ENCODE measurements around the gene PPARD. TPM values are rescaled to one million over a fixed set of nuclear protein-coding genes. Genes with fewer than 3 reads are reported as not detected.

The PPARD gene
- total RNA-seq, 1 donor from 2014 or later = 27.0 TPM

DNA sequence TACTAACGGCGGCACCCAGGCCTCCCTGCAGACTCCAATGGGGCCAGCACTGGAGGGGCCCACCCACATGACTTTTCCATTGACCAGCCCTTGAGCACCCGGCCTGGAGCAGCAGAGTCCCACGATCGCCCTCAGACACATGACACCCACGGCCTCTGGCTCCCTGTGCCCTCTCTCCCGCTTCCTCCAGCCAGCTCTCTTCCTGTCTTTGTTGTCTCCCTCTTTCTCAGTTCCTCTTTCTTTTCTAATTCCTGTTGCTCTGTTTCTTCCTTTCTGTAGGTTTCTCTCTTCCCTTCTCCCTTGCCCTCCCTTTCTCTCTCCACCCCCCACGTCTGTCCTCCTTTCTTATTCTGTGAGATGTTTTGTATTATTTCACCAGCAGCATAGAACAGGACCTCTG, 83.7 kb downstream of the PPARD start:
- H3K9me3 Mint-ChIP-seq (ENCODE audit: low read depth) = peaks cover 7% of the 10 kb centered on the region
- H3K27me3 Mint-ChIP-seq (ENCODE audit: low read depth) = no peaks in the 10 kb centered on the region
- no peak for DNase-seq (ENCODE audit: low spot score)
- peaks cover 52% of the 10 kb centered on the region for H3K4me1 Mint-ChIP-seq (ENCODE audit: low read depth)
- peak overlapping the region; percentile 71 for H3K27ac Mint-ChIP-seq (ENCODE audit: unreplicated experiment)
- H3K36me3 Mint-ChIP-seq (ENCODE audit: low read depth) = peaks cover 8% of the 10 kb centered on the region
- TF ChIP-seq, protein P1, sequence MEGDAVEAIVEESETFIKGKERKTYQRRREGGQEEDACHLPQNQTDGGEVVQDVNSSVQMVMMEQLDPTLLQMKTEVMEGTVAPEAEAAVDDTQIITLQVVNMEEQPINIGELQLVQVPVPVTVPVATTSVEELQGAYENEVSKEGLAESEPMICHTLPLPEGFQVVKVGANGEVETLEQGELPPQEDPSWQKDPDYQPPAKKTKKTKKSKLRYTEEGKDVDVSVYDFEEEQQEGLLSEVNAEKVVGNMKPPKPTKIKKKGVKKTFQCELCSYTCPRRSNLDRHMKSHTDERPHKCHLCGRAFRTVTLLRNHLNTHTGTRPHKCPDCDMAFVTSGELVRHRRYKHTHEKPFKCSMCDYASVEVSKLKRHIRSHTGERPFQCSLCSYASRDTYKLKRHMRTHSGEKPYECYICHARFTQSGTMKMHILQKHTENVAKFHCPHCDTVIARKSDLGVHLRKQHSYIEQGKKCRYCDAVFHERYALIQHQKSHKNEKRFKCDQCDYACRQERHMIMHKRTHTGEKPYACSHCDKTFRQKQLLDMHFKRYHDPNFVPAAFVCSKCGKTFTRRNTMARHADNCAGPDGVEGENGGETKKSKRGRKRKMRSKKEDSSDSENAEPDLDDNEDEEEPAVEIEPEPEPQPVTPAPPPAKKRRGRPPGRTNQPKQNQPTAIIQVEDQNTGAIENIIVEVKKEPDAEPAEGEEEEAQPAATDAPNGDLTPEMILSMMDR (IDR thresholded peaks at IDR 0.05) = no peak
- H3K4me3 Mint-ChIP-seq (ENCODE audit: unreplicated experiment) = no peak overlapping the region

DNA sequence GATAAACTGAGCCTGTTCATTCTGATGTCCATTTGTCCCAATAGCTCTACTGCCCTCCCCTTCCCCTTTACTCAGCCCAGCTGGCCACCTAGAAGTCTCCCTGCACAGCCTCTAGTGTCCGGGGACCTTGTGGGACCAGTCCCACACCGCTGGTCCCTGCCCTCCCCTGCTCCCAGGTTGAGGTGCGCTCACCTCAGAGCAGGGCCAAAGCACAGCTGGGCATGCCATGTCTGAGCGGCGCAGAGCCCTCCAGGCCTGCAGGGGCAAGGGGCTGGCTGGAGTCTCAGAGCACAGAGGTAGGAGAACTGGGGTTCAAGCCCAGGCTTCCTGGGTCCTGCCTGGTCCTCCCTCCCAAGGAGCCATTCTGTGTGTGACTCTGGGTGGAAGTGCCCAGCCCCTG, 85.1 kb downstream of the PPARD start:
- Mint-ChIP-seq H3K9me3 (ENCODE audit: low read depth) (peaks cover 7% of the 10 kb centered on the region), H3K27me3 (ENCODE audit: low read depth) (no peaks in the 10 kb centered on the region), H3K4me1 (ENCODE audit: low read depth) (peaks cover 52% of the 10 kb centered on the region), H3K4me3 (ENCODE audit: unreplicated experiment) (no peak overlapping the region), H3K27ac (ENCODE audit: unreplicated experiment) (peak overlapping the region; percentile 95), H3K36me3 (ENCODE audit: low read depth) (peaks cover 6% of the 10 kb centered on the region)
- TF ChIP-seq, protein P1 (IDR thresholded peaks at IDR 0.05) = no peak
- no peak for DNase-seq (ENCODE audit: low spot score)

DNA sequence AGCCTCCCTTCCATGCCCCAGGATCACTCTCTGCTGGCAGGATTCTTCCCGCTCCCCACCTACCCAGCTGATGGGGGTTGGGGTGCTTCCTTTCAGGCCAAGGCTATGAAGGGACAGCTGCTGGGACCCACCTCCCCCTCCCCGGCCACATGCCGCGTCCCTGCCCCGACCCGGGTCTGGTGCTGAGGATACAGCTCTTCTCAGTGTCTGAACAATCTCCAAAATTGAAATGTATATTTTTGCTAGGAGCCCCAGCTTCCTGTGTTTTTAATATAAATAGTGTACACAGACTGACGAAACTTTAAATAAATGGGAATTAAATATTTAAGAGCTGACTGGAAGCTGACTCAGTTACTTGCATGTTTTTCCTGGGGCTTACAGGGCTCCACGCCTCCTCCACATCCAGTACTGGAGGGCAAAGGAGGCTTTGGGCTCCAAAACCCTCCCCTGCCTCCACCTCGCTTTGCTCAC, 85.5 kb downstream of the PPARD start:
- Mint-ChIP-seq H3K4me3 (ENCODE audit: unreplicated experiment) (peak overlapping the region; percentile 58), H3K36me3 (ENCODE audit: low read depth) (peaks cover 4% of the 10 kb centered on the region), H3K27ac (ENCODE audit: unreplicated experiment) (peak overlapping the region; percentile 95), H3K9me3 (ENCODE audit: low read depth) (peaks cover 7% of the 10 kb centered on the region), H3K4me1 (ENCODE audit: low read depth) (peaks cover 52% of the 10 kb centered on the region), H3K27me3 (ENCODE audit: low read depth) (no peaks in the 10 kb centered on the region)
- TF ChIP-seq, protein P1 (IDR thresholded peaks at IDR 0.05) = peak; percentile 21
- DNase-seq (ENCODE audit: low spot score) = no peak

DNA sequence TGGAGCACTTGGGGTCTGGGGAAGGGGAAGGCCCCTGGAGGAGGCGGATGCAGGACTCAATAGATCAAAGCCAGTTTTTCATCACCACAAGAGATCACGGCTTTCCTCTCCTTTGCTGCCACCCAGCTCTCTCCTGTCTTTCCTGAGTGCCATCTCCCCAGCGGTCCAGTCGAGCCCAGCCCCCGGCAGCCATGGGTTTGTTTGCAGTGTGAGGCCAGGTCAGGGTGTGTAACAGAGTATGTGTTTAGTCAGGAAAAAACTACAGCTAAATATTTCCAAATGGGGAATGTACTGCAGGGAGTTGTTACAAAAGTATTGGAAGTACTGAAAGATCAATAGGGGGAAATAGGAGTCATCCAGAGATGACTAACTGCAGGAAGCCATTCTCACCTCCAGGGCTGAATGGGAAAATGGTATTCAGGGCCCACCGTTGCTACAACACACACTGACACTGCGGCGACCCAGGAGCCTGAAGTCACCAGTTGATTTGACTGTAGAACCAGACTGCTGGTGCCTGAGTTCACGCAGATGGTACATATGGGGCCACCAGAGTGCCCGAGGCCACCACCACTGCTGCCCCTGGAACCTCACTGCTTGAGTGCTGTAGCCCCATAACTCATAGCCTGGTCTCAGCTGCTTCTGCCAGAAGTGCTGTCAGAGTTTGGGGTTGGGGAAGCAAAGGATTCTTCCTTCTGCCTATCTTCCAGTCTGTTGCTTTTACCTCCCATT, 86.2 kb downstream of the PPARD start:
- Mint-ChIP-seq H3K4me3 (ENCODE audit: unreplicated experiment) (peak overlapping the region; percentile 58), H3K36me3 (ENCODE audit: low read depth) (peaks cover 4% of the 10 kb centered on the region), H3K9me3 (ENCODE audit: low read depth) (peaks cover 7% of the 10 kb centered on the region), H3K4me1 (ENCODE audit: low read depth) (peaks cover 52% of the 10 kb centered on the region), H3K27me3 (ENCODE audit: low read depth) (no peaks in the 10 kb centered on the region), H3K27ac (ENCODE audit: unreplicated experiment) (peak overlapping the region; percentile 95)
- DNase-seq (ENCODE audit: low spot score) = no peak
- TF ChIP-seq, protein P1 (IDR thresholded peaks at IDR 0.05) = peak; percentile 20

DNA sequence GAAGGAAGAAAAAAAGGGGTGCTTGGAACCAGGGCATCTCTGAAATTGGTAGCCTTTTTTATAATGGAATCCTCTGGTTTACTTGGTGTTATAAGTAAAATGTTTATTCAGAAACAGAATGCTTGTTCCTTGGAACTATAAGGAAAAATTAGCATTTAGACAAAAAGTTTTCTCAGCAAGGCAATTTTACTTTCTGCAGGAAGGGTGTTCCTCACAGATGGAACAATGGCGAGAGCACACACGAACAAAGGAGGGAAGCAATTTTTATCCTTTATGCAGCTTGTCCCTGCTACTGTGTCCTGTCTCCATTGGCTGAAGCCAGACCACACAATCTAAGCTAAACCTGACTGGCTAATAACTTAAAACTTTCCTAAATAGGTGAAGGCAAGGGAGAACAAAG, 87.1 kb downstream of the PPARD start:
- peak overlapping the region; percentile 68 for H3K27ac Mint-ChIP-seq (ENCODE audit: unreplicated experiment)
- H3K36me3 Mint-ChIP-seq (ENCODE audit: low read depth) = peaks cover 4% of the 10 kb centered on the region
- no peaks in the 10 kb centered on the region for H3K27me3 Mint-ChIP-seq (ENCODE audit: low read depth)
- TF ChIP-seq, protein P1 (IDR thresholded peaks at IDR 0.05) = no peak
- H3K4me3 Mint-ChIP-seq (ENCODE audit: unreplicated experiment) = no peak overlapping the region
- DNase-seq (ENCODE audit: low spot score) = no peak
- peaks cover 52% of the 10 kb centered on the region for H3K4me1 Mint-ChIP-seq (ENCODE audit: low read depth)
- peaks cover 7% of the 10 kb centered on the region for H3K9me3 Mint-ChIP-seq (ENCODE audit: low read depth)

All from chondrocyte (in vitro differentiated cells).